Measurements from ENCODE around the gene ATF2.
A peak's percentile ranks its signal among the peaks of the same experiment; 100 is the strongest.

Gene ATF2

GRCh38 chr2:175181104-175181876 is 13.3 kb upstream of the ATF2 start, which contains the start of gene ATP5MC3:
TSS of gene ATP5MC3 (minus strand) at chr2:175181710. CDS start at chr2:175181393, 317 bp downstream.
- DNase-seq (ENCODE audit: extremely low read depth, insufficient read length), result peak; percentile 93
- TF ChIP-seq, protein P1, sequence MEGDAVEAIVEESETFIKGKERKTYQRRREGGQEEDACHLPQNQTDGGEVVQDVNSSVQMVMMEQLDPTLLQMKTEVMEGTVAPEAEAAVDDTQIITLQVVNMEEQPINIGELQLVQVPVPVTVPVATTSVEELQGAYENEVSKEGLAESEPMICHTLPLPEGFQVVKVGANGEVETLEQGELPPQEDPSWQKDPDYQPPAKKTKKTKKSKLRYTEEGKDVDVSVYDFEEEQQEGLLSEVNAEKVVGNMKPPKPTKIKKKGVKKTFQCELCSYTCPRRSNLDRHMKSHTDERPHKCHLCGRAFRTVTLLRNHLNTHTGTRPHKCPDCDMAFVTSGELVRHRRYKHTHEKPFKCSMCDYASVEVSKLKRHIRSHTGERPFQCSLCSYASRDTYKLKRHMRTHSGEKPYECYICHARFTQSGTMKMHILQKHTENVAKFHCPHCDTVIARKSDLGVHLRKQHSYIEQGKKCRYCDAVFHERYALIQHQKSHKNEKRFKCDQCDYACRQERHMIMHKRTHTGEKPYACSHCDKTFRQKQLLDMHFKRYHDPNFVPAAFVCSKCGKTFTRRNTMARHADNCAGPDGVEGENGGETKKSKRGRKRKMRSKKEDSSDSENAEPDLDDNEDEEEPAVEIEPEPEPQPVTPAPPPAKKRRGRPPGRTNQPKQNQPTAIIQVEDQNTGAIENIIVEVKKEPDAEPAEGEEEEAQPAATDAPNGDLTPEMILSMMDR (IDR thresholded peaks at IDR 0.05; ENCODE audit: insufficient read depth, low read length, poor library complexity, severe bottlenecking), result peak; percentile 0
- H3K27me3 ChIP-seq (replicated peaks; ENCODE audit: control insufficient read depth, insufficient read depth, low read length), result no peaks in the 10 kb centered on the region
- H3K36me3 ChIP-seq (ENCODE audit: control insufficient read depth, insufficient read depth, low read length), result peaks cover 5% of the 10 kb centered on the region
- peak within 1 kb of the TSS; percentile 97 for H3K4me3 ChIP-seq (replicated peaks; ENCODE audit: low read depth, low read length)

GRCh38 chr2:175180701-175181103 is 12.7 kb upstream of the ATF2 start:
- peaks cover 5% of the 10 kb centered on the region for H3K36me3 ChIP-seq (ENCODE audit: control insufficient read depth, insufficient read depth, low read length)
- TF ChIP-seq, protein P1 (IDR thresholded peaks at IDR 0.05; ENCODE audit: insufficient read depth, low read length, poor library complexity, severe bottlenecking), result no peak
- DNase-seq (ENCODE audit: extremely low read depth, insufficient read length), result peak; percentile 74

GRCh38 chr2:175176624-175177023 is 8.6 kb upstream of the ATF2 start:
- H3K27me3 ChIP-seq (replicated peaks; ENCODE audit: control insufficient read depth, insufficient read depth, low read length), result no peaks in the 10 kb centered on the region
- TF ChIP-seq, protein P1 (IDR thresholded peaks at IDR 0.05; ENCODE audit: insufficient read depth, low read length, poor library complexity, severe bottlenecking), result no peak
- peaks cover 6% of the 10 kb centered on the region for H3K36me3 ChIP-seq (ENCODE audit: control insufficient read depth, insufficient read depth, low read length)
- DNase-seq (ENCODE audit: extremely low read depth, insufficient read length), result no peak
- no peak overlapping the region for H3K4me3 ChIP-seq (replicated peaks; ENCODE audit: low read depth, low read length)

More at GRCh38 chr2:175180701-175181103, 12.7 kb upstream of the ATF2 start:
- peak overlapping the region; percentile 97 for H3K4me3 ChIP-seq (replicated peaks; ENCODE audit: low read depth, low read length)
- H3K27me3 ChIP-seq (replicated peaks; ENCODE audit: control insufficient read depth, insufficient read depth, low read length), result no peaks in the 10 kb centered on the region

DNA sequence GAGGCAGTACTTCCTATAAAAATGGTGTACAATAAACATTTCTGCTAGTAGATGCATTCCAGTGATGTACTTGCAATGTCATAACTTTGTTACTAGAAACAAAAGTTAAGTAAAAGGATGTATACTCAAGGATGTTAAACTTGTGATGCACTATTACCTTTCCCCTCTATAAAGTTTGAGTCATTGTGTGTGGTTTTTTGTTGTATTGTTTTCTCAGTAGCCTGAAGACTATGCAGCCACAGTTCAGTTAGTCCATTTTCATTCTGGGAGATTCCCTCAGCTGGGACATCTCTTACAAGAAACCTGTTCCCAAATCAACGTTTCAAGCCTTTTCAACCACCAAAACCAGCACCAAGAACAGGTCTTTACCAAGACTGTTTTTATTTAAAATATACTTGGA is 7.9 kb upstream of the ATF2 start:
- no peaks in the 10 kb centered on the region for H3K27me3 ChIP-seq (replicated peaks; ENCODE audit: control insufficient read depth, insufficient read depth, low read length)
- TF ChIP-seq, protein P1 (IDR thresholded peaks at IDR 0.05; ENCODE audit: insufficient read depth, low read length, poor library complexity, severe bottlenecking), result no peak
- no peak for DNase-seq (ENCODE audit: extremely low read depth, insufficient read length)
- H3K36me3 ChIP-seq (ENCODE audit: control insufficient read depth, insufficient read depth, low read length), result peaks cover 6% of the 10 kb centered on the region
- H3K4me3 ChIP-seq (replicated peaks; ENCODE audit: low read depth, low read length), result no peak overlapping the region

DNA sequence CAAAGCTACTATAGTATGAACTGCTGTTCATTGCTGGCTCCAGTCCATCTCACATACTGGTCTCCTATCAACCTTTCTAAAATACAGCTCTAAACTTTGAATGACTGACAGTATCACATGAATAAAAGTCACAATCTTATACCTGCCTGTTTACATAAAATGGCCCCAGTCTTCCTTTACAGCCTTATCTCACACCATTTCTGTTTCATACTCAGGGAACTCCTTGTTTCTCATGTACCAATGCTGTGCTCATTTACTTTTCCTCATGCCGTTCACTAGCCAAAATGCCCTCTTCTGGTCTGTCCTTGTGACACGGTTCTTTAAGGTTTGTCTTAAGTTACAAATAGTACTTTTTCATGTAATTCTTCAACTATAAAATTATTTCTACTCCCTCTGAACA is 7.3 kb upstream of the ATF2 start:
- Histone ChIP-seq H3K36me3 (ENCODE audit: control insufficient read depth, insufficient read depth, low read length) (peaks cover 6% of the 10 kb centered on the region), H3K4me3 (replicated peaks; ENCODE audit: low read depth, low read length) (no peak overlapping the region), H3K27me3 (replicated peaks; ENCODE audit: control insufficient read depth, insufficient read depth, low read length) (no peaks in the 10 kb centered on the region)
- DNase-seq (ENCODE audit: extremely low read depth, insufficient read length), result no peak
- TF ChIP-seq, protein P1 (IDR thresholded peaks at IDR 0.05; ENCODE audit: insufficient read depth, low read length, poor library complexity, severe bottlenecking), result no peak
